GM23338 (cell line): ENCODE data around the gene LCE1A. TPM values are rescaled to one million over a fixed set of nuclear protein-coding genes. Genes with fewer than 3 reads are reported as not detected.

Experiments
- ATAC-seq: fragments of 200-7000 bp; cut with Tn5 transposase; 3 replicates; pipeline ENCODE4 v1.9.1; 2020
- DNase-seq: peaks from one replicate; pipeline ENCODE4 v3.0.0-alpha.2; 2015; ENCODE audit warnings: low spot score
- H2AFZ ChIP-seq: fragments of 200-600 bp; sonication (generic); 2 replicates; pipeline ENCODE4 v1.8.0; 2016; ENCODE audit warnings: antibody characterized with exemption, mild to moderate bottlenecking, moderate library complexity
- H3F3A ChIP-seq: fragments of 200-600 bp; sonication (generic); replicated peaks from 2 replicates; pipeline ENCODE4 v1.8.0; 2017; ENCODE audit warnings: antibody characterized with exemption, mixed run types, low read depth
- H3K27ac ChIP-seq: fragments of 200-600 bp; sonication (generic); 2 replicates; pipeline ENCODE4 v1.6.1; 2016; ENCODE audit warnings: low read depth
- H3K27me3 ChIP-seq: fragments of 200-600 bp; sonication (generic); 2 replicates; pipeline ENCODE4 v1.8.0; 2016; ENCODE audit warnings: mild to moderate bottlenecking, mixed run types, moderate library complexity; ENCODE audit not compliant: insufficient read depth
- H3K36me3 ChIP-seq: fragments of 200-600 bp; sonication (generic); 2 replicates; pipeline ENCODE4 v1.8.0; 2016; ENCODE audit warnings: mild to moderate bottlenecking; ENCODE audit not compliant: insufficient read depth
- H3K4me1 ChIP-seq: fragments of 200-600 bp; sonication (generic); 2 replicates; pipeline ENCODE4 v1.8.0; 2016; ENCODE audit warnings: mild to moderate bottlenecking, moderate library complexity; ENCODE audit not compliant: insufficient read depth
- H3K4me2 ChIP-seq: fragments of 200-600 bp; sonication (generic); 2 replicates; pipeline ENCODE4 v1.7.1; 2017; ENCODE audit warnings: mixed run types
- H3K4me3 ChIP-seq: fragments of 200-600 bp; sonication (generic); 2 replicates; pipeline ENCODE4 v1.6.1; 2016; ENCODE audit warnings: mixed run types
- H3K79me2 ChIP-seq: fragments of 200-600 bp; sonication (generic); replicated peaks from 2 replicates; pipeline ENCODE4 v1.8.0; 2017; ENCODE audit warnings: mild to moderate bottlenecking; ENCODE audit not compliant: insufficient read depth
- H3K9me2 ChIP-seq: fragments of 200-600 bp; sonication (generic); 2 replicates; pipeline ENCODE4 v1.8.0; 2017; ENCODE audit not compliant: insufficient read depth
- H4K20me1 ChIP-seq: fragments of 200-600 bp; sonication (generic); replicated peaks from 2 replicates; pipeline ENCODE4 v1.8.0; 2017; ENCODE audit warnings: mild to moderate bottlenecking; ENCODE audit not compliant: insufficient read depth
- H3K27ac Mint-ChIP-seq: 2 replicates; pipeline ENCODE4 v1.8.0; 2020; ENCODE audit warnings: inconsistent platforms, mild to moderate bottlenecking, moderate library complexity, mixed read lengths
- H3K27me3 Mint-ChIP-seq: 3 replicates; pipeline ENCODE4 v1.8.0; 2022; ENCODE audit warnings: low read depth, mild to moderate bottlenecking, moderate library complexity, mixed read lengths, inconsistent platforms; ENCODE audit not compliant: insufficient read depth, poor library complexity
- H3K36me3 Mint-ChIP-seq: 3 replicates; pipeline ENCODE4 v1.8.0; 2021; ENCODE audit warnings: low read depth, mild to moderate bottlenecking, inconsistent platforms, moderate library complexity, mixed read lengths
- H3K4me1 Mint-ChIP-seq: 3 replicates; pipeline ENCODE4 v1.8.0; 2020; ENCODE audit warnings: mild to moderate bottlenecking, inconsistent platforms, mixed read lengths
- H3K4me3 Mint-ChIP-seq: 3 replicates; pipeline ENCODE4 v1.8.0; 2021; ENCODE audit warnings: moderate library complexity, mild to moderate bottlenecking, inconsistent platforms, mixed read lengths
- H3K9me3 Mint-ChIP-seq: 3 replicates; pipeline ENCODE4 v1.8.0; 2020; ENCODE audit warnings: moderate library complexity, mild to moderate bottlenecking, inconsistent platforms, mixed read lengths
- CREB1 ChIP-seq: fragments of 250-450 bp; sonication (Bioruptor Pico); IDR thresholded peaks from 2 replicates; pipeline ENCODE4 v1.5.0; 2020; ENCODE audit warnings: low read depth, mild to moderate bottlenecking, moderate library complexity
- NANOG ChIP-seq: IDR thresholded peaks from 2 replicates; pipeline ENCODE4 v1.6.1; 2016; ENCODE audit warnings: antibody characterized with exemption, borderline replicate concordance
- POLR2AphosphoS5 ChIP-seq: IDR thresholded peaks from 2 replicates; pipeline ENCODE4 v1.6.1; 2016; ENCODE audit warnings: antibody characterized with exemption, low read depth
- REST ChIP-seq: IDR thresholded peaks from one replicate; pipeline ENCODE4 v1.6.1; 2018; ENCODE audit warnings: antibody characterized with exemption; ENCODE audit not compliant: unreplicated experiment
- STAT1 ChIP-seq: IDR thresholded peaks from one replicate; pipeline ENCODE4 v1.6.1; 2016; ENCODE audit warnings: antibody characterized with exemption; ENCODE audit not compliant: unreplicated experiment
- ZNF114 ChIP-seq: fragments of 250-450 bp; sonication (Bioruptor Pico); IDR thresholded peaks from 2 replicates; pipeline ENCODE4 v1.5.0; 2020; ENCODE audit warnings: mild to moderate bottlenecking, moderate library complexity
- ZNF462 ChIP-seq: fragments of 250-450 bp; sonication (Bioruptor Pico); IDR thresholded peaks from 2 replicates; pipeline ENCODE4 v1.5.0; 2020; ENCODE audit warnings: mild to moderate bottlenecking, moderate library complexity
- polyA plus RNA-seq: library from polyadenylated mRNA; unstranded; fragments of >200 nt; fragmentation: Nextera tagmentation; extraction: Ambion mirVana; gene quantifications from 2 replicates; pipeline ENCODE4 v1.2.1, GENCODE V29; 2016
- total RNA-seq: library from RNA; depleted of rRNA; stranded (reverse); fragments of >200 nt; shearing (Covaris generic); gene quantifications from 2 replicates; pipeline ENCODE4 v1.2.3, GENCODE V29; 2014

LCE1A gene
- total and polyA plus RNA-seq, 2 experiments from 2014 or later: not detected

- TF ChIP-seq POLR2AphosphoS5: no peak
- no peak for TF ChIP-seq REST
- no peak for TF ChIP-seq CREB1
- TF ChIP-seq ZNF114 (CRISPR knock-in tag): no peak
- no peak for TF ChIP-seq STAT1
- no peak for TF ChIP-seq ZNF462 (CRISPR knock-in tag)
- TF ChIP-seq NANOG: no peak
These were observed 44.2 kb upstream of the LCE1A start for GRCh38 chr1:152783095-152783494.

More at GRCh38 chr1:152783095-152783494, 44.2 kb upstream of the LCE1A start:
- Mint-ChIP-seq H3K4me3 (no peak overlapping the region), H3K27me3 (peaks cover 2% of the 10 kb centered on the region), H3K4me1 (peaks cover 8% of the 10 kb centered on the region), H3K27ac (no peak overlapping the region), H3K36me3 (no peaks in the 10 kb centered on the region), H3K9me3 (no peaks in the 10 kb centered on the region)
- Histone ChIP-seq H3K36me3 (no peaks in the 10 kb centered on the region), H2AFZ (no peak overlapping the region), H4K20me1 (no peaks in the 10 kb centered on the region), H3K27me3 (no peaks in the 10 kb centered on the region), H3F3A (no peaks in the 10 kb centered on the region), H3K27ac (no peak overlapping the region), H3K4me2 (no peak overlapping the region), H3K9me2 (no peaks in the 10 kb centered on the region; the same call in none of the 2 replicates), H3K4me3 (no peak overlapping the region), H3K79me2 (no peaks in the 10 kb centered on the region), H3K4me1 (peaks cover 3% of the 10 kb centered on the region; the same call in 1 of the 2 replicates)
- ATAC-seq: no peak
- DNase-seq: no peak
